ENCODE results near the gene SPRR4.
"Not testable (repeated sequence)": the region's sequence is repeated elsewhere in the genome, so short reads cannot be mapped to it uniquely, and the experiment has no call there.

The SPRR4 gene

GRCh38 chr1:152967201-152967600, 3.2 kb upstream of the SPRR4 start:
- no peak for DNase-seq (ENCODE audit: low read depth)

GRCh38 chr1:152968248-152968647, 2.2 kb upstream of the SPRR4 start:
- DNase-seq (ENCODE audit: low read depth), result no peak

GRCh38 chr1:152969036-152969435, 1.4 kb upstream of the SPRR4 start:
- no peak for DNase-seq (ENCODE audit: low read depth)

- DNase-seq (ENCODE audit: low read depth), result no peak
Measured at GRCh38 chr1:152972196-152972886, 1.9 kb downstream of the SPRR4 start.

GRCh38 chr1:152976688-152977087, 6.2 kb downstream of the SPRR4 start:
- DNase-seq (ENCODE audit: low read depth), result no peak

GRCh38 chr1:152977614-152978013, 7.2 kb downstream of the SPRR4 start:
- no peak for DNase-seq (ENCODE audit: low read depth)

- DNase-seq (ENCODE audit: low read depth), result no peak
Measured at GRCh38 chr1:152980676-152981075, 10.2 kb downstream of the SPRR4 start.

- no peak for DNase-seq (ENCODE audit: low read depth)
Measured at GRCh38 chr1:152981146-152981871, 10.9 kb downstream of the SPRR4 start.

- DNase-seq (ENCODE audit: low read depth), result no peak
Measured at GRCh38 chr1:152982076-152982475, 11.6 kb downstream of the SPRR4 start.

GRCh38 chr1:152983234-152983633, 12.8 kb downstream of the SPRR4 start:
- no peak for DNase-seq (ENCODE audit: low read depth)

GRCh38 chr1:152983743-152984142, 13.3 kb downstream of the SPRR4 start, which contains the start of gene SPRR1A:
SPRR1A (plus strand) TSS chr1:152984081; CDS start chr1:152985231, 1,150 bp downstream.
- no peak for DNase-seq (ENCODE audit: low read depth)

GRCh38 chr1:152986578-152986977, 16.1 kb downstream of the SPRR4 start:
- no peak for DNase-seq (ENCODE audit: low read depth)

GRCh38 chr1:152993186-152993585, 22.7 kb downstream of the SPRR4 start:
- no peak for DNase-seq (ENCODE audit: low read depth)

GRCh38 chr1:152995842-152996241, 25.4 kb downstream of the SPRR4 start:
- no peak for DNase-seq (ENCODE audit: low read depth)

GRCh38 chr1:152996633-152997400, 26.4 kb downstream of the SPRR4 start:
- DNase-seq (ENCODE audit: low read depth), result no peak

- no peak for DNase-seq (ENCODE audit: low read depth)
Measured at GRCh38 chr1:152997901-152998300, 27.5 kb downstream of the SPRR4 start.

GRCh38 chr1:152998476-152998875, 28.0 kb downstream of the SPRR4 start:
- DNase-seq (ENCODE audit: low read depth), result no peak

- DNase-seq (ENCODE audit: low read depth), result no peak
Measured at GRCh38 chr1:152999818-153000217, 29.4 kb downstream of the SPRR4 start.

GRCh38 chr1:153000294-153000693, 29.8 kb downstream of the SPRR4 start:
- no peak for DNase-seq (ENCODE audit: low read depth)

GRCh38 chr1:153001382-153001781, 30.9 kb downstream of the SPRR4 start, which contains the start of gene SPRR3:
SPRR3 (plus strand) TSS chr1:153001749; CDS start chr1:153003021, 1,272 bp downstream.
- no peak for DNase-seq (ENCODE audit: low read depth)

GRCh38 chr1:153011235-153011758, 40.8 kb downstream of the SPRR4 start:
- DNase-seq (ENCODE audit: low read depth), result not testable (repeated sequence)

GRCh38 chr1:153021829-153022228, 51.4 kb downstream of the SPRR4 start:
- not testable (repeated sequence) for DNase-seq (ENCODE audit: low read depth)

Measured in GM04503 (cell line).